Spleen (tissue), 11 donors: ENCODE data around the gene C1GALT1C1L. TPM values are rescaled to one million over a fixed set of nuclear protein-coding genes. Genes with fewer than 3 reads are reported as not detected.
A peak's percentile ranks its signal among the peaks of the same experiment; 100 is the strongest.
"Not testable (repeated sequence)": the region's sequence is repeated elsewhere in the genome, so short reads cannot be mapped to it uniquely, and the experiment has no call there.

Experiments
- DNase-seq: peaks from one replicate; pipeline ENCODE4 v3.0.0-alpha.2; 2020
- H3K27ac ChIP-seq, 8 donors: fragments of 200-600 bp; sonication (generic) in 7 of 8; 1 replicate in 4 of 8; 2 replicates in 4 of 8; pipeline versions ENCODE4 v1.5.0 to v1.8.0; 2016 to 2021; ENCODE audit warnings: inconsistent platforms in 4 of 8, mild to moderate bottlenecking in 4 of 8, moderate library complexity in 1 of 8
- H3K27me3 ChIP-seq, 7 donors: fragments of 200-600 bp; sonication (generic) in 6 of 7; replicated peaks in 1 of 7; 1 replicate in 4 of 7; 2 replicates in 3 of 7; pipeline versions ENCODE4 v1.5.0 to v1.8.0; 2016 to 2021; ENCODE audit warnings: inconsistent platforms in 3 of 7, mild to moderate bottlenecking in 1 of 7
- H3K36me3 ChIP-seq, 6 donors: fragments of 200-600 bp; sonication (generic) in 5 of 6; 1 replicate in 4 of 6; 2 replicates in 2 of 6; pipeline versions ENCODE4 v1.5.0 to v1.8.0; 2016 to 2021; ENCODE audit warnings: inconsistent platforms in 2 of 6
- H3K4me1 ChIP-seq, 6 donors: fragments of 200-600 bp; sonication (generic) in 5 of 6; 1 replicate in 3 of 6; 2 replicates in 3 of 6; pipeline versions ENCODE4 v1.5.0 to v1.8.0; 2016 to 2021; ENCODE audit warnings: inconsistent platforms in 3 of 6
- H3K4me3 ChIP-seq, 8 donors: fragments of 200-600 bp; sonication (generic) in 7 of 8; 1 replicate in 4 of 8; 2 replicates in 4 of 8; pipeline versions ENCODE4 v1.5.0 to v1.8.0; 2016 to 2021; ENCODE audit warnings: inconsistent platforms in 4 of 8, mild to moderate bottlenecking in 4 of 8, moderate library complexity in 2 of 8
- H3K9me3 ChIP-seq, 8 donors: fragments of 200-600 bp; sonication (generic) in 7 of 8; 1 replicate in 4 of 8; 2 replicates in 4 of 8; pipeline versions ENCODE4 v1.5.0 to v1.8.0; 2016 to 2021; ENCODE audit warnings: inconsistent platforms in 4 of 8
- POLR2A ChIP-seq, 3 donors: fragments of 450-650 bp; IDR thresholded peaks; one replicate each; pipeline ENCODE4 v1.5.1; 2017; ENCODE audit warnings: antibody characterized with exemption in 3 of 3, mild to moderate bottlenecking in 1 of 3
- POLR2AphosphoS5 ChIP-seq, 3 donors: sonication (generic); formaldehyde crosslinking; IDR thresholded peaks; one replicate each; pipeline ENCODE4 v1.5.1; 2017; ENCODE audit warnings: antibody characterized with exemption in 3 of 3
- WGBS, 5 donors: extraction: QIAGEN DNeasy Blood & Tissue Kit in 3 of 5; methylation state at CpG; one replicate each; pipeline versions ENCODE4 v1.1.5 to v1.1.7; 2013 to 2018; 5-methylcytosine and 5-hydroxymethylcytosine counted together
- intact Hi-C: fragments of 100-400 bp; cut with DNase I; formaldehyde crosslinking; loops from one replicate; pipeline ENCODE4 v1.15.0; 2023; ENCODE audit warnings: low total_unique reads
- polyA plus RNA-seq, 3 donors: library from polyadenylated mRNA; stranded (reverse); fragments of 200-250 nt; gene quantifications; one replicate each; pipeline ENCODE4 v1.2.1, GENCODE V29; 2013
- total RNA-seq, 7 donors: library from RNA; depleted of rRNA in 3 of 7; stranded (reverse); fragments of >200 nt in 3 of 7; fragmentation: NEBNext Ultra II Directional in 4 of 7; extraction: Animal tissue kit (Norgen Biotek cat#: 25700) in 4 of 7; gene quantifications; one replicate each; pipeline versions ENCODE4 v1.1.0 to v1.2.1, GENCODE V29; 2016 to 2021
- TF ChIP-seq, protein P1 (sequence below), 11 experiments: fragments of 200-600 bp in 7 of 11; fragments of 450-650 bp in 4 of 11; sonication (generic) in 4 of 11; IDR thresholded peaks in 8 of 11; conservative IDR thresholded peaks in 3 of 11; 1 replicate in 7 of 11; 2 replicates in 4 of 11; pipeline versions ENCODE4 v1.4.0 to v1.8.0; 2016 to 2021; ENCODE audit warnings: antibody characterized with exemption in 11 of 11, inconsistent platforms in 4 of 11, mild to moderate bottlenecking in 1 of 11
- donor health status: healthy with polysubstance abuse.
- donor health status: DM: no; HTN: no; CAD: no; lungs with moderate emphysema.
- donor health status: DM: no; HTN: no; CAD: no.
- donor health status: Bipolar disorder and iron deficiency.
- donor health status: healthy.
- donor health status: DM: no; HTN: no; CAD: no.
- donor health status: DM: yes; HTN: yes; CAD: no.

Gene C1GALT1C1L
- total and polyA plus RNA-seq, 10 donors, result 0.10 to 0.85 (median 0.55) TPM; not detected in 1

- Histone ChIP-seq H3K4me1 (no peaks in the 10 kb centered on the region), H3K9me3 (no peaks in the 10 kb centered on the region), H3K27me3 (no peaks in the 10 kb centered on the region), H3K36me3 (no peaks in the 10 kb centered on the region), H3K4me3 (no peak overlapping the region), H3K27ac (no peak overlapping the region)
- intact Hi-C loops, result no loop called here
- WGBS, 5 donors, result 53 to 76% (median 65%) methylated on average over 5 of the region's 5 CpGs
- no peak for DNase-seq
- TF ChIP-seq POLR2AphosphoS5 (IDR thresholded peaks at IDR 0.05) (no peak), POLR2A (IDR thresholded peaks at IDR 0.05) (no peak)
- TF ChIP-seq, protein P1, sequence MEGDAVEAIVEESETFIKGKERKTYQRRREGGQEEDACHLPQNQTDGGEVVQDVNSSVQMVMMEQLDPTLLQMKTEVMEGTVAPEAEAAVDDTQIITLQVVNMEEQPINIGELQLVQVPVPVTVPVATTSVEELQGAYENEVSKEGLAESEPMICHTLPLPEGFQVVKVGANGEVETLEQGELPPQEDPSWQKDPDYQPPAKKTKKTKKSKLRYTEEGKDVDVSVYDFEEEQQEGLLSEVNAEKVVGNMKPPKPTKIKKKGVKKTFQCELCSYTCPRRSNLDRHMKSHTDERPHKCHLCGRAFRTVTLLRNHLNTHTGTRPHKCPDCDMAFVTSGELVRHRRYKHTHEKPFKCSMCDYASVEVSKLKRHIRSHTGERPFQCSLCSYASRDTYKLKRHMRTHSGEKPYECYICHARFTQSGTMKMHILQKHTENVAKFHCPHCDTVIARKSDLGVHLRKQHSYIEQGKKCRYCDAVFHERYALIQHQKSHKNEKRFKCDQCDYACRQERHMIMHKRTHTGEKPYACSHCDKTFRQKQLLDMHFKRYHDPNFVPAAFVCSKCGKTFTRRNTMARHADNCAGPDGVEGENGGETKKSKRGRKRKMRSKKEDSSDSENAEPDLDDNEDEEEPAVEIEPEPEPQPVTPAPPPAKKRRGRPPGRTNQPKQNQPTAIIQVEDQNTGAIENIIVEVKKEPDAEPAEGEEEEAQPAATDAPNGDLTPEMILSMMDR (IDR thresholded peaks at IDR 0.05 in 8 of 11, conservative IDR thresholded peaks at IDR 0.05 in 3 of 11), result no peak
Observed at GRCh38 chr2:43685357-43685756, 9.1 kb upstream of the C1GALT1C1L start.

- H3K27ac ChIP-seq, H3K4me3 ChIP-seq, DNase-seq, intact Hi-C loops, H3K36me3 ChIP-seq, H3K9me3 ChIP-seq: not testable (repeated sequence)
- peaks cover 0 to 12% (median 0%) of the 10 kb centered on the region in 6 donors for H3K4me1 ChIP-seq
- WGBS, 5 donors, result 88 to 100% (median 97%) methylated on average over 10 to 32 of the region's 32 CpGs
- H3K27me3 ChIP-seq, result peaks cover 0 to 26% (median 0%) of the 10 kb centered on the region in 7 donors
Observed at GRCh38 chr2:43677783-43678182, 1.6 kb upstream of the C1GALT1C1L start.

GRCh38 chr2:43675646-43676321 is 445 bp downstream of the C1GALT1C1L start:
- 60 to 76% (median 72%) methylated on average over 14 of the region's 14 CpGs for WGBS, 5 donors
- intact Hi-C loops, result no loop called here
- no peak for DNase-seq

GRCh38 chr2:43657241-43657640 is 19.0 kb downstream of the C1GALT1C1L start:
- H3K4me3 ChIP-seq, result no peak overlapping the region
- no peaks in the 10 kb centered on the region for H3K9me3 ChIP-seq
- intact Hi-C loops, result no loop called here
- peaks cover 0 to 11% (median 0%) of the 10 kb centered on the region in 7 donors for H3K27me3 ChIP-seq
- TF ChIP-seq, protein P1 (IDR thresholded peaks at IDR 0.05 in 8 of 11, conservative IDR thresholded peaks at IDR 0.05 in 3 of 11), result no peak
- TF ChIP-seq POLR2A (IDR thresholded peaks at IDR 0.05) (no peak), POLR2AphosphoS5 (IDR thresholded peaks at IDR 0.05) (no peak)
- no peaks in the 10 kb centered on the region for H3K36me3 ChIP-seq
- no peak overlapping the region for H3K27ac ChIP-seq
- no peak for DNase-seq
- 80 to 100% (median 92%) methylated on average over 3 of the region's 3 CpGs for WGBS, 5 donors
- no peaks in the 10 kb centered on the region for H3K4me1 ChIP-seq

More at GRCh38 chr2:43675646-43676321, 445 bp downstream of the C1GALT1C1L start:
- TF ChIP-seq POLR2AphosphoS5 (IDR thresholded peaks at IDR 0.05) (no peak), POLR2A (IDR thresholded peaks at IDR 0.05) (no peak)
- TF ChIP-seq, protein P1 (IDR thresholded peaks at IDR 0.05 in 8 of 11, conservative IDR thresholded peaks at IDR 0.05 in 3 of 11), result no peak
- H3K27me3 ChIP-seq, result peaks cover 0 to 26% (median 0%) of the 10 kb centered on the region in 7 donors
- peaks cover 0 to 12% (median 0%) of the 10 kb centered on the region in 6 donors for H3K4me1 ChIP-seq
- peak overlapping the region in 1 of 8 donors; percentile 23 for H3K27ac ChIP-seq
- peak overlapping the region; percentile 13 to 68 (median 32) for H3K4me3 ChIP-seq
- H3K9me3 ChIP-seq, result peaks cover 0 to 15% (median 5%) of the 10 kb centered on the region in 8 donors
- H3K36me3 ChIP-seq, result no peaks in the 10 kb centered on the region
